Measurements from ENCODE around the gene KLHL17. TPM values are rescaled to one million over a fixed set of nuclear protein-coding genes. Genes with fewer than 3 reads are reported as not detected.

Gene KLHL17
- total and polyA plus RNA-seq, 9 of the 15 experiments (the other 6 are each of a cell fraction or from before 2014, with no cell fraction given): 0.14 to 84.8 (median 13.0) TPM

DNA sequence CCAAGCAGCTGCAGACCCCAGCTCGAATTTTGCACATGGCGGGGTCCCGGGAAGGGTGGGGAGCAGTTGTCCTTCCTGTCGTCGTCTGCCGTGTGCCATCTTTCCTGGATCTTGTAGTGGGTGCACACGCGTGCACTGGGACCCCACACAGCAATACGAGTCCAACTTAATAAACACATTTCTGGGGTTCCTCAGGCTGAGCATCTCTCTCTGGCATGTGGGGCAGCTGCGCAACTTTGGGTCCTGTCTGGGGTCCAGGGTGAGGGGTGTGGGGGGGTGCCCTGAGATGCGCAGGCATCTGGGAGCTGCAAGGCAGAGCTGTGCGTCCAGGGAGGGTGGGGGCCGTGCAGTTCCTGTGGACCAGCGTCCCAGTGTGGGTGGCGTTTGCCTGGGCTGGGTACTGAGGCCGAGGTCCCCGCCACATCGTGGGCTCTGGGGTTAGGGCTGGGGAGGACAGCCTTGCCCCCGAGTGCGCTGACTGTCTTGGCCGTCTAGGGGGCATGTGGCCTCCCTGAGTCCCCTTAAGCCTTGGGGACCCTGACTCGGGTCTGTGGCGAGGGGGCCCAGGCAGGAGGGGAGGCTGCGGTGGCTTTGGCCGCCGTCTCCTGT, 5.2 kb downstream of the KLHL17 start:
- FAIRE-seq (no peak), ATAC-seq (no peak), DNase-seq (ENCODE audit: extremely low read depth in 1 of 4, low spot score in 3 of 4) (no peak)
- H3K9ac ChIP-seq (ENCODE audit: insufficient read depth in 1 of 2, low read depth in 2 of 2, low read length in 2 of 2): peak overlapping the region; percentile 15 to 64; a peak in 3 of 4 replicates
- H3K9me1 ChIP-seq (ENCODE audit: control insufficient read depth, insufficient read depth, low read length): no peaks in the 10 kb centered on the region
- H3K4me3 ChIP-seq: no peak overlapping the region
- no peak overlapping the region for H2AFZ ChIP-seq (ENCODE audit: low read depth, low read length)
- WGBS (ENCODE audit: insufficient coverage, low coverage, missing lambda C conversion rate): 77% methylated on average over 11 of the region's 26 CpGs
- peaks cover 20 to 73% of the 10 kb centered on the region in 2 experiments for H3K4me1 ChIP-seq (replicated peaks in 1 of 2; ENCODE audit: control insufficient read depth in 2 of 2, insufficient read depth in 2 of 2, low read length in 2 of 2)
- no peaks in the 10 kb centered on the region; a peak in 1 of 5 replicates for H3K27me3 ChIP-seq (ENCODE audit: control insufficient read depth in 2 of 2, insufficient read depth in 2 of 2, low read length in 2 of 2)
- TF ChIP-seq, protein P1, sequence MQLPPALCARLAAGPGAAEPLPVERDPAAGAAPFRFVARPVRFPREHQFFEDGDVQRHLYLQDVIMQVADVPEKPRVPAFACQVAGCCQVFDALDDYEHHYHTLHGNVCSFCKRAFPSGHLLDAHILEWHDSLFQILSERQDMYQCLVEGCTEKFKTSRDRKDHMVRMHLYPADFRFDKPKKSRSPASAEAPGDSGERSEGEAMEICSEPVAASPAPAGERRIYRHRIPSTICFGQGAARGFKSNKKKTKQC (CRISPR knock-in tag; IDR thresholded peaks at IDR 0.05): 0 out of 2 replicates have a peak, but pooled peaks have one; percentile 19
- TF ChIP-seq SNRNP70 (optimal IDR thresholded peaks at IDR 0.05; ENCODE audit: low read depth, low read length) (no peak), SUPT5H (IDR thresholded peaks at IDR 0.05) (0 out of 2 replicates have a peak, but pooled peaks have one; percentile 21), HMGN3 (IDR thresholded peaks at IDR 0.05; ENCODE audit: borderline replicate concordance, extremely low read depth, insufficient read length, low read depth, low read length) (peak; percentile 28), POLR2A (conservative IDR thresholded peaks at IDR 0.05) (0 out of 2 replicates have a peak, but pooled peaks have one; percentile 20), CREB1 (IDR thresholded peaks at IDR 0.05) (no peak), CREB1 (CRISPR knock-in tag; IDR thresholded peaks at IDR 0.05) (peak; percentile 36; the same call in 1 of the 2 replicates), ZNF311 (CRISPR knock-in tag; IDR thresholded peaks at IDR 0.05) (no peak)
- TF ChIP-seq, protein P2, sequence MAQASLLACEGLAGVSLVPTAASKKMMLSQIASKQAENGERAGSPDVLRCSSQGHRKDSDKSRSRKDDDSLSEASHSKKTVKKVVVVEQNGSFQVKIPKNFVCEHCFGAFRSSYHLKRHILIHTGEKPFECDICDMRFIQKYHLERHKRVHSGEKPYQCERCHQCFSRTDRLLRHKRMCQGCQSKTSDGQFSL (CRISPR knock-in tag; IDR thresholded peaks at IDR 0.05): peak; percentile 71
- TF ChIP-seq, protein P2 (tag; IDR thresholded peaks at IDR 0.05): no peak
- TF ChIP-seq, protein P3, sequence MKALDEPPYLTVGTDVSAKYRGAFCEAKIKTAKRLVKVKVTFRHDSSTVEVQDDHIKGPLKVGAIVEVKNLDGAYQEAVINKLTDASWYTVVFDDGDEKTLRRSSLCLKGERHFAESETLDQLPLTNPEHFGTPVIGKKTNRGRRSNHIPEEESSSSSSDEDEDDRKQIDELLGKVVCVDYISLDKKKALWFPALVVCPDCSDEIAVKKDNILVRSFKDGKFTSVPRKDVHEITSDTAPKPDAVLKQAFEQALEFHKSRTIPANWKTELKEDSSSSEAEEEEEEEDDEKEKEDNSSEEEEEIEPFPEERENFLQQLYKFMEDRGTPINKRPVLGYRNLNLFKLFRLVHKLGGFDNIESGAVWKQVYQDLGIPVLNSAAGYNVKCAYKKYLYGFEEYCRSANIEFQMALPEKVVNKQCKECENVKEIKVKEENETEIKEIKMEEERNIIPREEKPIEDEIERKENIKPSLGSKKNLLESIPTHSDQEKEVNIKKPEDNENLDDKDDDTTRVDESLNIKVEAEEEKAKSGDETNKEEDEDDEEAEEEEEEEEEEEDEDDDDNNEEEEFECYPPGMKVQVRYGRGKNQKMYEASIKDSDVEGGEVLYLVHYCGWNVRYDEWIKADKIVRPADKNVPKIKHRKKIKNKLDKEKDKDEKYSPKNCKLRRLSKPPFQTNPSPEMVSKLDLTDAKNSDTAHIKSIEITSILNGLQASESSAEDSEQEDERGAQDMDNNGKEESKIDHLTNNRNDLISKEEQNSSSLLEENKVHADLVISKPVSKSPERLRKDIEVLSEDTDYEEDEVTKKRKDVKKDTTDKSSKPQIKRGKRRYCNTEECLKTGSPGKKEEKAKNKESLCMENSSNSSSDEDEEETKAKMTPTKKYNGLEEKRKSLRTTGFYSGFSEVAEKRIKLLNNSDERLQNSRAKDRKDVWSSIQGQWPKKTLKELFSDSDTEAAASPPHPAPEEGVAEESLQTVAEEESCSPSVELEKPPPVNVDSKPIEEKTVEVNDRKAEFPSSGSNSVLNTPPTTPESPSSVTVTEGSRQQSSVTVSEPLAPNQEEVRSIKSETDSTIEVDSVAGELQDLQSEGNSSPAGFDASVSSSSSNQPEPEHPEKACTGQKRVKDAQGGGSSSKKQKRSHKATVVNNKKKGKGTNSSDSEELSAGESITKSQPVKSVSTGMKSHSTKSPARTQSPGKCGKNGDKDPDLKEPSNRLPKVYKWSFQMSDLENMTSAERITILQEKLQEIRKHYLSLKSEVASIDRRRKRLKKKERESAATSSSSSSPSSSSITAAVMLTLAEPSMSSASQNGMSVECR (CRISPR knock-in tag; IDR thresholded peaks at IDR 0.05): 0 out of 2 replicates have a peak, but pooled peaks have one; percentile 22
- H3K9me3 ChIP-seq (replicated peaks; ENCODE audit: control insufficient read depth, insufficient read depth, low read depth, low read length): peaks cover 6% of the 10 kb centered on the region
- H4K20me1 ChIP-seq (replicated peaks; ENCODE audit: control insufficient read depth, insufficient read depth, low read length): no peaks in the 10 kb centered on the region
- in situ Hi-C loops (cut with MboI): no loop called here
- peaks cover 12% of the 10 kb centered on the region; the same call in 2 of the 3 replicates for H3K79me2 ChIP-seq (ENCODE audit: control insufficient read depth, insufficient read depth, low read length)
- intact Hi-C loops (cut with micrococcal nuclease): no loop called here
- BruUV-seq (replicated peaks): no TSS peak
- ChIA-PET CTCF (ENCODE audit: low intra/inter-chr PET ratio) (no interaction called here), POLR2A (interaction anchor here (0.6 to 1.4 kb wide), 3 partner anchors 9 to 27 kb away, joined by 3 to 4 read pairs (median 3); no protein-coding TSS in a partner anchor)
- H3K36me3 ChIP-seq (ENCODE audit: control insufficient read depth, insufficient read depth, low read length): peaks cover 42% of the 10 kb centered on the region; the same call in 2 of the 3 replicates
- no peak overlapping the region; the same call in 1 of the 2 replicates for H3K4me2 ChIP-seq (ENCODE audit: insufficient read depth, low read length)
- H3K27ac ChIP-seq (ENCODE audit: extremely low read depth, low read depth, low read length): peak overlapping the region; percentile 71; the same call in 1 of the 3 replicates
